ENCODE measurements around the gene C14orf132. TPM values are rescaled to one million over a fixed set of nuclear protein-coding genes. Genes with fewer than 3 reads are reported as not detected.
"Not testable (repeated sequence)": the region's sequence is repeated elsewhere in the genome, so short reads cannot be mapped to it uniquely, and the experiment has no call there.

The C14orf132 gene
- total RNA-seq, 1 donor from 2014 or later, result 33.2 TPM

DNA sequence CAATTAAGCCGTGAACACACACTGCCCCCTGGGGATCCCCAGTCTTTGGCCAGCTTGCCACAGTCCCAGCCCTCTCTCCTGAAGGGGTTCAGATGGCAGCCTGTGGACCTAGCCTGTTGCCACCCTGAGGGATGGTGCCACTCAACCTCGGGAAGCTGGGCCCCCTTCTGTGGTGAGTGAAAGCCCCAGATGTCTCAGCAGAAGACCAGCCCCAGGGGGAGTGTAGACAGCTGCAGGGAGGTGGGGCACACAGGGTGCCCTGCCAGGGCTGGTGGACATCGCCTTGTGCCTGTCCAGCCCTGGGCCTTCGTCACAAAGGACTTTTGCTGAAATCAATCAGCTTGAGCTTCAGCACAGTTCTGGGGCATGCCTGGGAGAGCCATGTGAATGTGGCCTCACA lies 32.4 kb downstream of the C14orf132 start:
- peaks cover 7% of the 10 kb centered on the region for H3K9me3 Mint-ChIP-seq (ENCODE audit: low read depth)

DNA sequence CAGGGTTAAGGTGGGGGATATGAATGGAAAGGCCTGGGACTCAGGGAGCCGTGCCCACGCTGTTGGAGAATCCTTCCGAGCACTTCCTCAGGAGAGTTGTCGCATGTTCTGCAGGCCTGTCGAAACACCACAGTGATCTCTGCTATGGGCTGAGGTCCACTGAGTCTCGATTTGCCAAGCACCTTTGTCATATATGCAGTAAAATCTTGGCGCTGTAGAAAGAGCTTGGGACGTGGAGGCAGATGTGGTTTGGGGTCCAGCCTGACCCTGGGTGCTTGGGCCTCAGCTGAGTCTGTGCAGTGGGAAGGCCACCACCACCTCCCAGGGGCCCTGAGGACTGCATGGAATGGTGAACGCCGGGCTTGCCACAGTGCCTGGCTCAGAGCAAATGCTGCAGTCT lies 32.9 kb downstream of the C14orf132 start:
- H3K4me3 Mint-ChIP-seq (ENCODE audit: unreplicated experiment), result no peak overlapping the region
- TF ChIP-seq CTCF (IDR thresholded peaks at IDR 0.05), result no peak
- H3K9me3 Mint-ChIP-seq (ENCODE audit: low read depth), result peaks cover 7% of the 10 kb centered on the region
- H3K4me1 Mint-ChIP-seq (ENCODE audit: low read depth), result no peaks in the 10 kb centered on the region
- H3K36me3 Mint-ChIP-seq (ENCODE audit: low read depth), result peaks cover 10% of the 10 kb centered on the region
- H3K27ac Mint-ChIP-seq (ENCODE audit: unreplicated experiment), result no peak overlapping the region
- no peaks in the 10 kb centered on the region for H3K27me3 Mint-ChIP-seq (ENCODE audit: low read depth)
- peak; percentile 56 for DNase-seq (ENCODE audit: low spot score)

More for the DNA sequence above, 32.4 kb downstream of the C14orf132 start:
- no peak for TF ChIP-seq CTCF (IDR thresholded peaks at IDR 0.05)
- peak; percentile 61 for DNase-seq (ENCODE audit: low spot score)
- H3K36me3 Mint-ChIP-seq (ENCODE audit: low read depth), result peaks cover 9% of the 10 kb centered on the region
- H3K27ac Mint-ChIP-seq (ENCODE audit: unreplicated experiment), result no peak overlapping the region
- H3K27me3 Mint-ChIP-seq (ENCODE audit: low read depth), result no peaks in the 10 kb centered on the region
- H3K4me1 Mint-ChIP-seq (ENCODE audit: low read depth), result no peaks in the 10 kb centered on the region
- H3K4me3 Mint-ChIP-seq (ENCODE audit: unreplicated experiment), result no peak overlapping the region

GRCh38 chr14:96072746-96073145 lies 33.6 kb downstream of the C14orf132 start:
- Mint-ChIP-seq H3K9me3 (ENCODE audit: low read depth) (peaks cover 7% of the 10 kb centered on the region), H3K4me3 (ENCODE audit: unreplicated experiment) (no peak overlapping the region), H3K27ac (ENCODE audit: unreplicated experiment) (no peak overlapping the region), H3K27me3 (ENCODE audit: low read depth) (no peaks in the 10 kb centered on the region), H3K36me3 (ENCODE audit: low read depth) (peaks cover 10% of the 10 kb centered on the region), H3K4me1 (ENCODE audit: low read depth) (no peaks in the 10 kb centered on the region)
- no peak for DNase-seq (ENCODE audit: low spot score)
- no peak for TF ChIP-seq CTCF (IDR thresholded peaks at IDR 0.05)

DNA sequence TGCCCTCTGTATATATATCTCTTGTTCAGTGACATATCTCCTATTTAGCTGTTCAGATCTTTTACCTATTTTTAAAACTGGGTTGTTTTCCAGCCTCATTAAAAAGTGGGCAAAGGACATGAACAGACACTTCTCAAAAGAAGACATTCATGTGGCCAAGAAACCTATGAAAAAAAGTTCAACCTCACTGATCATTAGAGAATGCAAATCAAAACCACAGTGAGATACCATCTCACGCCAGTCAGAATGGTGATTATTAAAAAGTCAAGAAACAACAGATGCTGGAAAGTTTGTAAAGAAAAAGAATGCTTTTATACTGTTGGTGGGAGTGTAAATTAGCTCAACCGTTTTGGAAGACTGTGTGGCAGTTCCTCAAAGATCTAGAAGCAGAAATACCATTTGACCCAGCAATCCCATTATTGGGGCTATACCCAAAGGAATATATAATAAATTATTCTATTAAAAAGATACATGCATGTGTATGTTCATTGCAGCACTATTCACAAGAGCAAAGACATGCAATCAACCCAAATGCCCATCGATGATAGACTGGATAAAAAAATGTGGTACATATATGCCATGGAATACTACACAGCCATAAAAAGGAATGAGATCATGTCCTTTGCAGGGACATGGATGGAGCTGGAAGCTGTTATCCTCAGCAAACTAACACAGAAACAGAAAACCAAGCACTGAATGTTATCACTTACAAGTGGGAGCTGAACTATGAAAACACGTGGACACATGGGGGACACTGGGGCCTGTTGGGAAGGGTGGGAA lies 34.3 kb downstream of the C14orf132 start:
- not testable (repeated sequence) for H3K4me1 Mint-ChIP-seq (ENCODE audit: low read depth); H3K27ac Mint-ChIP-seq (ENCODE audit: unreplicated experiment); DNase-seq (ENCODE audit: low spot score); H3K27me3 Mint-ChIP-seq (ENCODE audit: low read depth); H3K9me3 Mint-ChIP-seq (ENCODE audit: low read depth); H3K4me3 Mint-ChIP-seq (ENCODE audit: unreplicated experiment)
- peaks cover 10% of the 10 kb centered on the region for H3K36me3 Mint-ChIP-seq (ENCODE audit: low read depth)

DNA sequence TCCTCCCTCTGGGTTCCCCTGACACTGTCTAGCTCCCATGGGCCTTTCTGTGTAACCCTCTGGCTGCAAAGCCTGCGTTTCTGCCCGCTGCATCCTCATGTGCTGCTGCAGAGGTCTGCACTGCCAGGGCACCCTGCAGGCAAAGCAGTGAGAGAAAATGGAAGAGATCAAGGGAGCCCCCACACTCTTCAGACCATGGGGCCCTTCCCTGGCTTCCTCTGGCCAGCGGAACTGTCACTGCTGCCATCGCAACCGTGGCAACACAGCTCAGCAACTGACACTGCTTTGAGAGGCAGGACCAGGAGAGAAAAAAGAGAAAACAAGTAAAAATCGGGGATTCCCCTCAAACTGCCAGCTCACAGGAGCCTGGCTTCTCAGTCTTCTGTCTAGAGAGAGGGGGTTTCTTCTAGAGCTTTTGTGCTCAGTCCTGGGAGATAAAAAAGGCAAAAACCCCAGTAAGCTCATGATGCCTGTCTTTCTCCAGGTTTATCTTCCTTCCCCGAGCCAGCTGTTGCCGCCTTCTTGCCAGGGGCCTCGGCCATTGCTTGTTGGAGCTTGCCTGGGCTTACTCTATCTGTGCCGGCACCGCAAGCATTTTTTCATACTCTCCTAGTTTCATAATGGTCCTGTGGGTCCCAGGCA lies 38.9 kb downstream of the C14orf132 start:
- peak; percentile 59 for DNase-seq (ENCODE audit: low spot score)
- H3K36me3 Mint-ChIP-seq (ENCODE audit: low read depth), result peaks cover 11% of the 10 kb centered on the region
- H3K4me1 Mint-ChIP-seq (ENCODE audit: low read depth), result no peaks in the 10 kb centered on the region
- TF ChIP-seq CTCF (IDR thresholded peaks at IDR 0.05), result no peak
- no peak overlapping the region for H3K27ac Mint-ChIP-seq (ENCODE audit: unreplicated experiment)
- no peaks in the 10 kb centered on the region for H3K27me3 Mint-ChIP-seq (ENCODE audit: low read depth)
- peaks cover 7% of the 10 kb centered on the region for H3K9me3 Mint-ChIP-seq (ENCODE audit: low read depth)
- H3K4me3 Mint-ChIP-seq (ENCODE audit: unreplicated experiment), result no peak overlapping the region
